H9 (cell line): Measurements from ENCODE around the gene CYP8B1. TPM values are rescaled to one million over a fixed set of nuclear protein-coding genes. Genes with fewer than 3 reads are reported as not detected.

Experiments
- DNase-seq: peaks from one replicate; pipeline ENCODE4 v3.0.0-alpha.2; 2017
- H2AFZ ChIP-seq: one replicate; pipeline ENCODE4 v1.6.1; 2013; ENCODE audit warnings: mild to moderate bottlenecking, low read length, control low read depth, moderate library complexity
- H2AK5ac ChIP-seq: 2 replicates; pipeline ENCODE4 v1.6.1; 2013; ENCODE audit warnings: low read length, control low read depth, mixed read lengths; ENCODE audit not compliant: insufficient read length
- H2BK120ac ChIP-seq: one replicate; pipeline ENCODE4 v1.6.1; 2013; ENCODE audit warnings: low read depth, mild to moderate bottlenecking, low read length, control low read depth, inconsistent platforms; ENCODE audit not compliant: poor library complexity, severe bottlenecking
- H2BK12ac ChIP-seq: 2 replicates; pipeline ENCODE4 v1.6.1; 2013; ENCODE audit warnings: low read length, control low read depth, mixed read lengths, low read depth; ENCODE audit not compliant: insufficient read length
- H2BK15ac ChIP-seq: 2 replicates; pipeline ENCODE4 v1.6.1; 2013; ENCODE audit warnings: low read depth, low read length, control low read depth
- H2BK20ac ChIP-seq: one replicate; pipeline ENCODE4 v1.6.1; 2013; ENCODE audit warnings: low read depth, mild to moderate bottlenecking, low read length, control low read depth, inconsistent platforms; ENCODE audit not compliant: poor library complexity, severe bottlenecking
- H2BK5ac ChIP-seq: 2 replicates; pipeline ENCODE4 v1.6.1; 2013; ENCODE audit warnings: low read length, control low read depth, mixed read lengths; ENCODE audit not compliant: insufficient read length
- H3K14ac ChIP-seq: 2 replicates; pipeline ENCODE4 v1.6.1; 2013; ENCODE audit warnings: low read length, control low read depth; ENCODE audit not compliant: insufficient read depth
- H3K18ac ChIP-seq: 2 replicates; pipeline ENCODE4 v1.6.1; 2013; ENCODE audit warnings: low read depth, mild to moderate bottlenecking, mixed read lengths, low read length, control low read depth; ENCODE audit not compliant: insufficient read length
- H3K23ac ChIP-seq: 2 replicates; pipeline ENCODE4 v1.6.1; 2013; ENCODE audit warnings: low read length, control low read depth, mixed read lengths, low read depth; ENCODE audit not compliant: insufficient read length
- H3K23me2 ChIP-seq: 2 replicates; pipeline ENCODE4 v1.6.1; 2013; ENCODE audit warnings: low read depth, mild to moderate bottlenecking, mixed read lengths, low read length, control low read depth; ENCODE audit not compliant: insufficient read length, poor library complexity, severe bottlenecking
- H3K27ac ChIP-seq: 2 replicates; pipeline ENCODE4 v1.5.1; 2013; ENCODE audit warnings: low read length, control low read depth, mixed read lengths, low read depth; ENCODE audit not compliant: insufficient read length
- H3K27me3 ChIP-seq: 2 replicates; pipeline ENCODE4 v1.6.1; 2013; ENCODE audit warnings: low read length, control low read depth, inconsistent platforms; ENCODE audit not compliant: insufficient read depth
- H3K4ac ChIP-seq: 2 replicates; pipeline ENCODE4 v1.6.1; 2013; ENCODE audit warnings: low read depth, mild to moderate bottlenecking, control low read depth, inconsistent platforms, low read length, moderate library complexity
- H3K4me1 ChIP-seq: 2 replicates; pipeline ENCODE4 v1.6.1; 2013; ENCODE audit warnings: low read length, control low read depth, inconsistent platforms; ENCODE audit not compliant: insufficient read depth
- H3K4me2 ChIP-seq: 2 replicates; pipeline ENCODE4 v1.6.1; 2013; ENCODE audit warnings: low read length, control low read depth, mixed read lengths; ENCODE audit not compliant: insufficient read length, insufficient read depth
- H3K56ac ChIP-seq: 2 replicates; pipeline ENCODE4 v1.6.1; 2013; ENCODE audit warnings: low read depth, mild to moderate bottlenecking, mixed read lengths, low read length, control low read depth; ENCODE audit not compliant: insufficient read length
- H3K79me1 ChIP-seq: 2 replicates; pipeline ENCODE4 v1.6.1; 2013; ENCODE audit warnings: low read depth, mild to moderate bottlenecking, moderate library complexity, low read length, control low read depth, inconsistent platforms; ENCODE audit not compliant: insufficient read depth, poor library complexity, severe bottlenecking
- H3K79me2 ChIP-seq: 2 replicates; pipeline ENCODE4 v1.6.1; 2013; ENCODE audit warnings: low read length, control low read depth, inconsistent platforms; ENCODE audit not compliant: insufficient read depth
- H3K9ac ChIP-seq: 2 replicates; pipeline ENCODE4 v1.6.1; 2013; ENCODE audit warnings: low read length, control low read depth, mixed read lengths; ENCODE audit not compliant: insufficient read length; ENCODE audit errors: extremely low read depth
- H3K9me3 ChIP-seq: one replicate; pipeline ENCODE4 v1.6.1; 2013; ENCODE audit warnings: low read depth, low read length, inconsistent platforms; ENCODE audit not compliant: control insufficient read depth
- H3T11ph ChIP-seq: one replicate; pipeline ENCODE4 v1.6.1; 2013; ENCODE audit warnings: mild to moderate bottlenecking, low read length, control low read depth, inconsistent platforms
- H4K20me1 ChIP-seq: one replicate; pipeline ENCODE4 v1.6.1; 2013; ENCODE audit not compliant: control insufficient read depth, insufficient read length, insufficient read depth
- H4K5ac ChIP-seq: 2 replicates; pipeline ENCODE4 v1.6.1; 2013; ENCODE audit warnings: low read depth, mild to moderate bottlenecking, mixed read lengths, low read length, control low read depth; ENCODE audit not compliant: insufficient read length
- H4K8ac ChIP-seq: replicated peaks from 2 replicates; pipeline ENCODE4 v1.6.1; 2013; ENCODE audit warnings: low read length, control low read depth, mixed read lengths, low read depth; ENCODE audit not compliant: insufficient read length
- H4K91ac ChIP-seq: 2 replicates; pipeline ENCODE4 v1.6.1; 2013; ENCODE audit warnings: low read depth, mild to moderate bottlenecking, moderate library complexity, mixed read lengths, low read length, control low read depth; ENCODE audit not compliant: insufficient read length
- H3K27ac Mint-ChIP-seq, 3 experiments: 2 replicates in 2 of 3; 3 replicates in 1 of 3; pipeline ENCODE4 v1.8.0; 2020 to 2021; ENCODE audit warnings: mixed read lengths in 3 of 3, mild to moderate bottlenecking in 1 of 3, moderate library complexity in 1 of 3
- H3K27me3 Mint-ChIP-seq: 2 replicates; pipeline ENCODE4 v1.8.0; 2021; ENCODE audit warnings: low read depth, mild to moderate bottlenecking, moderate library complexity, mixed read lengths
- H3K36me3 Mint-ChIP-seq, 3 experiments: 2 replicates in 2 of 3; 3 replicates in 1 of 3; pipeline ENCODE4 v1.8.0; 2020 to 2021; ENCODE audit warnings: low read depth in 3 of 3, mixed read lengths in 3 of 3; ENCODE audit not compliant: insufficient read depth in 1 of 3
- H3K4me1 Mint-ChIP-seq, 2 experiments: 2 replicates each; pipeline ENCODE4 v1.8.0; 2020; ENCODE audit warnings: mixed read lengths in 2 of 2
- H3K4me3 Mint-ChIP-seq, 2 experiments: 2 replicates in 1 of 2; 3 replicates in 1 of 2; pipeline ENCODE4 v1.8.0; 2020 to 2021; ENCODE audit warnings: mild to moderate bottlenecking in 2 of 2, mixed read lengths in 2 of 2, moderate library complexity in 1 of 2
- H3K9me3 Mint-ChIP-seq, 2 experiments: 2 replicates in 1 of 2; 3 replicates in 1 of 2; pipeline ENCODE4 v1.8.0; 2020; ENCODE audit warnings: mild to moderate bottlenecking in 2 of 2, mixed read lengths in 2 of 2, moderate library complexity in 1 of 2
- WGBS: extraction: QIAGEN DNeasy Blood & Tissue Kit; methylation state at CpG from one replicate; pipeline ENCODE4 v1.1.7; 2013; ENCODE audit warnings: missing lambda C conversion rate, low lambda C conversion rate, mixed read lengths; ENCODE audit not compliant: insufficient read length; ENCODE audit errors: extremely low coverage; 5-methylcytosine and 5-hydroxymethylcytosine counted together
- total RNA-seq: library from RNA; stranded (reverse); gene quantifications from 2 replicates; pipeline ENCODE4 v1.2.1, GENCODE V29; 2021
- TF ChIP-seq, protein P1 (sequence below): fragments of 200-600 bp; sonication (generic); conservative IDR thresholded peaks from 3 replicates; pipeline ENCODE4 v1.8.0; 2021; ENCODE audit warnings: antibody characterized with exemption, mild to moderate bottlenecking

Gene CYP8B1
- total RNA-seq, 1 experiment from 2014 or later: not detected

DNA sequence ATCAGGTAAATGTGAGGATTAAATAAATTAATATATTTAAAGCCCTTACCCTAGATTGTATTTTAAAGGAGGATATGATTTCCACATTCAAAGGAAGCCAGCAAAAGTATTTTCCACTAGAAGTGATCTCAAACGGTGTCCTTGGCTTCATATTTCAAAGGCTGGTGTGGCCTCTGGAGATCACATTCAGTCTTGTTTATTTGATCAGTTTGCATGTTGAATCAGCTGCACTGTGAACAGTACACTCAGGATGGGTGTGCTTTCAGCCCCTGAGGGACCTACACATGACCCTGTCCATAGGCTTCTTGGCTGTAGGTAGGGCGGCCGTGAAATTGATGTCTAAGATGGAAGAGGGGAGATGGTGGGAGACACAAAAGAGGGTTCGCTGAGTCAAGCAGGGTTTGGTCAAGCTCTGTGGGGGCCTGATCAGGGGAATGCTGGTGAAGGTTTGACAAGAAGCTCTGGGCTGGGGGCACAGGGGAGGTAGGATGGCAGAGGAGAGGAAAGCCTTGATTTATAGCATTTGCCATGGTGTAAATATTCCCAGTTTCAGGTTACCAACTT, 21.9 kb downstream of the CYP8B1 start:
- H3K4me1 ChIP-seq: no peaks in the 10 kb centered on the region
- Mint-ChIP-seq H3K4me1 (peaks cover 3 to 4% of the 10 kb centered on the region in 2 experiments), H3K36me3 (no peaks in the 10 kb centered on the region; a peak in 1 of 7 replicates), H3K4me3 (no peak overlapping the region), H3K27ac (no peak overlapping the region), H3K27me3 (peaks cover 3% of the 10 kb centered on the region; the same call in 1 of the 2 replicates), H3K9me3 (peaks cover 3% of the 10 kb centered on the region in 2 experiments; a peak in 3 of 5 replicates)
- WGBS: no CpG with 5 or more reads among the region's 4 CpGs
- no peak overlapping the region for H2AFZ ChIP-seq
- no peak overlapping the region for H3K56ac ChIP-seq
- no peak overlapping the region for H2BK20ac ChIP-seq
- no peak overlapping the region for H4K91ac ChIP-seq
- no peaks in the 10 kb centered on the region for H3K23me2 ChIP-seq
- H3K27ac ChIP-seq: no peak overlapping the region
- H3K4ac ChIP-seq: no peak overlapping the region
- no peak overlapping the region for H3K14ac ChIP-seq
- H3K9ac ChIP-seq: no peak overlapping the region
- H3K79me1 ChIP-seq: no peaks in the 10 kb centered on the region
- H3K18ac ChIP-seq: no peak overlapping the region
- TF ChIP-seq, protein P1, sequence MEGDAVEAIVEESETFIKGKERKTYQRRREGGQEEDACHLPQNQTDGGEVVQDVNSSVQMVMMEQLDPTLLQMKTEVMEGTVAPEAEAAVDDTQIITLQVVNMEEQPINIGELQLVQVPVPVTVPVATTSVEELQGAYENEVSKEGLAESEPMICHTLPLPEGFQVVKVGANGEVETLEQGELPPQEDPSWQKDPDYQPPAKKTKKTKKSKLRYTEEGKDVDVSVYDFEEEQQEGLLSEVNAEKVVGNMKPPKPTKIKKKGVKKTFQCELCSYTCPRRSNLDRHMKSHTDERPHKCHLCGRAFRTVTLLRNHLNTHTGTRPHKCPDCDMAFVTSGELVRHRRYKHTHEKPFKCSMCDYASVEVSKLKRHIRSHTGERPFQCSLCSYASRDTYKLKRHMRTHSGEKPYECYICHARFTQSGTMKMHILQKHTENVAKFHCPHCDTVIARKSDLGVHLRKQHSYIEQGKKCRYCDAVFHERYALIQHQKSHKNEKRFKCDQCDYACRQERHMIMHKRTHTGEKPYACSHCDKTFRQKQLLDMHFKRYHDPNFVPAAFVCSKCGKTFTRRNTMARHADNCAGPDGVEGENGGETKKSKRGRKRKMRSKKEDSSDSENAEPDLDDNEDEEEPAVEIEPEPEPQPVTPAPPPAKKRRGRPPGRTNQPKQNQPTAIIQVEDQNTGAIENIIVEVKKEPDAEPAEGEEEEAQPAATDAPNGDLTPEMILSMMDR: no peak
- no peak overlapping the region for H3K23ac ChIP-seq
- no peak overlapping the region for H4K5ac ChIP-seq
- H3T11ph ChIP-seq: no peak overlapping the region
- no peak overlapping the region for H2BK12ac ChIP-seq
- peak; percentile 8 for DNase-seq
- H2BK5ac ChIP-seq: no peak overlapping the region
- no peak overlapping the region for H2BK120ac ChIP-seq
- H4K20me1 ChIP-seq: no peaks in the 10 kb centered on the region
- no peak overlapping the region for H2AK5ac ChIP-seq
- no peaks in the 10 kb centered on the region for H3K27me3 ChIP-seq
- no peak overlapping the region for H4K8ac ChIP-seq
- H3K79me2 ChIP-seq: no peaks in the 10 kb centered on the region; the same call in 1 of the 2 replicates
- no peak overlapping the region for H3K4me2 ChIP-seq
- H3K9me3 ChIP-seq: no peaks in the 10 kb centered on the region
- no peak overlapping the region for H2BK15ac ChIP-seq
